Psoas muscle (tissue), 8 donors: ENCODE results near the gene BID. TPM values are rescaled to one million over a fixed set of nuclear protein-coding genes. Genes with fewer than 3 reads are reported as not detected.
"Not testable (repeated sequence)": the region's sequence is repeated elsewhere in the genome, so short reads cannot be mapped to it uniquely, and the experiment has no call there.

ENCODE experiments used
- ATAC-seq, 4 donors: fragments of 200-7000 bp; cut with Tn5 transposase; one replicate each; pipeline ENCODE4 v1.9.1; 2020; ENCODE audit warnings: moderate library complexity in 3 of 4, mild to moderate bottlenecking in 2 of 4
- DNase-seq, 2 donors: peaks; one replicate each; pipeline ENCODE4 v3.0.0-alpha.2; 2020
- H3K27ac ChIP-seq: fragments of 200-600 bp; one replicate; pipeline ENCODE4 v1.8.0; 2022
- H3K27me3 ChIP-seq, 3 donors: fragments of 200-600 bp in 1 of 3; one replicate each; pipeline versions ENCODE4 v1.6.1 to v1.8.0; 2013 to 2022; ENCODE audit warnings: low read length in 2 of 3, mild to moderate bottlenecking in 2 of 3, moderate library complexity in 1 of 3; ENCODE audit not compliant: insufficient read depth in 3 of 3
- H3K36me3 ChIP-seq, 2 donors: fragments of 200-600 bp in 1 of 2; one replicate each; pipeline versions ENCODE4 v1.6.1 to v1.8.0; 2013 to 2022; ENCODE audit warnings: low read depth in 1 of 2, mild to moderate bottlenecking in 1 of 2, moderate library complexity in 1 of 2; ENCODE audit not compliant: insufficient read depth in 1 of 2
- H3K4me1 ChIP-seq: fragments of 200-600 bp; one replicate; pipeline ENCODE4 v1.8.0; 2022
- H3K4me3 ChIP-seq: fragments of 200-600 bp; one replicate; pipeline ENCODE4 v1.8.0; 2022; ENCODE audit warnings: mild to moderate bottlenecking
- H3K9me3 ChIP-seq: fragments of 200-600 bp; one replicate; pipeline ENCODE4 v1.8.0; 2022
- WGBS, 3 donors: extraction: QIAGEN DNeasy Blood & Tissue Kit; methylation state at CpG; one replicate each; pipeline versions ENCODE4 v1.1.6 to v1.1.7; 2013; 5-methylcytosine and 5-hydroxymethylcytosine counted together
- intact Hi-C, 2 donors: fragments of 100-400 bp; cut with DNase I; formaldehyde crosslinking; loops; one replicate each; pipeline versions ENCODE4 v1.11.0 to v1.14.2; 2022
- polyA plus RNA-seq, 3 donors: library from polyadenylated mRNA; stranded (reverse); fragments of 200-250 nt; gene quantifications; one replicate each; pipeline ENCODE4 v1.2.3, GENCODE V29; 2013
- total RNA-seq, 4 donors: library from RNA; stranded (reverse); fragmentation: NEBNext Ultra II Directional in 2 of 4; extraction: Animal tissue kit (Norgen Biotek cat#: 25700) in 2 of 4; gene quantifications; one replicate each; pipeline versions ENCODE4 v1.2.1 to v1.2.4, GENCODE V29; 2021 to 2023
- TF ChIP-seq, protein P1 (sequence below): fragments of 200-600 bp; IDR thresholded peaks from one replicate; pipeline ENCODE4 v1.8.0; 2022; ENCODE audit warnings: antibody characterized with exemption
- donor health status: healthy with polysubstance abuse.
- donor health status: DM: no; HTN: no; CAD: no; lungs with moderate emphysema.
- donor health status: Bipolar disorder and iron deficiency.
- donor health status: healthy.
- donor health status: DM: yes; HTN: yes; CAD: no.
- donor health status: DM: no; HTN: no; CAD: no.
- donor health status: DM: no; HTN: no; CAD: no.
- donor health status: DM: yes; HTN: yes; CAD: no.

The BID gene
- total and polyA plus RNA-seq, 7 donors = 5.6 to 27.4 (median 9.9) TPM

DNA sequence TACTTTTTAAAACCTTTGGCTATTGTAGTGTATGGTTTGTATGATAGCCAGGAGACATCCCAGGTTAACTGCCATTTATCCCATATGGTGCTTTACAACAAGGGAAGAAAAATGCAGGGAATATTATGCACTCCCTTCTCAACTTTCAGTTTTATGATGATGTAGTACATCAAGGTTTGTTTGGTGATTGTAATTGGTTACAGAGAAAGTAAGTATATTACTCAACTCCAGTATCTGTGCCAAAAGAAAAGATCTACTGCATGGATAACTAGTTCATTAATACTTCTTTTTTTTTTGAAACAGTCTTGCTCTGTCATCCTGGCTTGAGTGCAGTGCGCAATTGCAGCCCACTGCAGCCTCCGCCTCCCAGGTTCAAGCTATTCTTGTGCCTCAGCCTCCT lies 70.5 kb downstream of the BID start:
- H3K27ac ChIP-seq = no peak overlapping the region
- ATAC-seq (no peak), DNase-seq (no peak)
- H3K9me3 ChIP-seq = no peaks in the 10 kb centered on the region
- intact Hi-C loops = no loop called here
- H3K27me3 ChIP-seq = no peaks in the 10 kb centered on the region
- H3K4me3 ChIP-seq = no peak overlapping the region
- peaks cover 3% of the 10 kb centered on the region for H3K4me1 ChIP-seq
- TF ChIP-seq, protein P1, sequence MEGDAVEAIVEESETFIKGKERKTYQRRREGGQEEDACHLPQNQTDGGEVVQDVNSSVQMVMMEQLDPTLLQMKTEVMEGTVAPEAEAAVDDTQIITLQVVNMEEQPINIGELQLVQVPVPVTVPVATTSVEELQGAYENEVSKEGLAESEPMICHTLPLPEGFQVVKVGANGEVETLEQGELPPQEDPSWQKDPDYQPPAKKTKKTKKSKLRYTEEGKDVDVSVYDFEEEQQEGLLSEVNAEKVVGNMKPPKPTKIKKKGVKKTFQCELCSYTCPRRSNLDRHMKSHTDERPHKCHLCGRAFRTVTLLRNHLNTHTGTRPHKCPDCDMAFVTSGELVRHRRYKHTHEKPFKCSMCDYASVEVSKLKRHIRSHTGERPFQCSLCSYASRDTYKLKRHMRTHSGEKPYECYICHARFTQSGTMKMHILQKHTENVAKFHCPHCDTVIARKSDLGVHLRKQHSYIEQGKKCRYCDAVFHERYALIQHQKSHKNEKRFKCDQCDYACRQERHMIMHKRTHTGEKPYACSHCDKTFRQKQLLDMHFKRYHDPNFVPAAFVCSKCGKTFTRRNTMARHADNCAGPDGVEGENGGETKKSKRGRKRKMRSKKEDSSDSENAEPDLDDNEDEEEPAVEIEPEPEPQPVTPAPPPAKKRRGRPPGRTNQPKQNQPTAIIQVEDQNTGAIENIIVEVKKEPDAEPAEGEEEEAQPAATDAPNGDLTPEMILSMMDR = no peak
- WGBS, 3 donors = 97 to 100% (median 100%) methylated on average over 2 of the region's 2 CpGs
- H3K36me3 ChIP-seq = peaks cover 0 to 70% of the 10 kb centered on the region in 2 donors

DNA sequence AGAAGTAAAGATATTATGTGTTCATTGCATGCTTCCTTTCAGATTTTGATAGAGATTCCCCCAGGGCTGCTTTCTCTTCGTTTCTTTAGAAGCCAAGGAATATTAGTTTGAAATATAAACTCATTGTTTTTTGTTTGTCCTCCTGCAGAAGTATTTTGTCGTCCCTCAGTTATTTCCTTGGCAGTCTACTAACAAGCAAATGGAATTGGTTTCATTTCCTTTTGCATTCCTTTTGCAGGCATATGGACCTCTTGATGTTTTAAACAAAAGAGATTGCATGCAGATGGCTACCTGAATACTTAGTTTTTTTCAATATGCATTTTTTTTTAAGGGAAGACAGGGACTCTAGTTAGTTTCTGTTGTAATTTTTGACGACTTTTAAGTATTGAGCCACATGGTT lies 73.5 kb downstream of the BID start:
- no peaks in the 10 kb centered on the region for H3K4me1 ChIP-seq
- WGBS, 3 donors = 22 to 28% (median 23%) methylated on average over 3 of the region's 3 CpGs
- no peak overlapping the region for H3K27ac ChIP-seq
- no peak for DNase-seq
- no peak overlapping the region for H3K4me3 ChIP-seq
- H3K27me3 ChIP-seq = no peaks in the 10 kb centered on the region
- no peaks in the 10 kb centered on the region for H3K9me3 ChIP-seq
- intact Hi-C loops = no loop called here
- ATAC-seq = no peak
- H3K36me3 ChIP-seq = peaks cover 0 to 52% of the 10 kb centered on the region in 2 donors
- TF ChIP-seq, protein P1 = no peak

DNA sequence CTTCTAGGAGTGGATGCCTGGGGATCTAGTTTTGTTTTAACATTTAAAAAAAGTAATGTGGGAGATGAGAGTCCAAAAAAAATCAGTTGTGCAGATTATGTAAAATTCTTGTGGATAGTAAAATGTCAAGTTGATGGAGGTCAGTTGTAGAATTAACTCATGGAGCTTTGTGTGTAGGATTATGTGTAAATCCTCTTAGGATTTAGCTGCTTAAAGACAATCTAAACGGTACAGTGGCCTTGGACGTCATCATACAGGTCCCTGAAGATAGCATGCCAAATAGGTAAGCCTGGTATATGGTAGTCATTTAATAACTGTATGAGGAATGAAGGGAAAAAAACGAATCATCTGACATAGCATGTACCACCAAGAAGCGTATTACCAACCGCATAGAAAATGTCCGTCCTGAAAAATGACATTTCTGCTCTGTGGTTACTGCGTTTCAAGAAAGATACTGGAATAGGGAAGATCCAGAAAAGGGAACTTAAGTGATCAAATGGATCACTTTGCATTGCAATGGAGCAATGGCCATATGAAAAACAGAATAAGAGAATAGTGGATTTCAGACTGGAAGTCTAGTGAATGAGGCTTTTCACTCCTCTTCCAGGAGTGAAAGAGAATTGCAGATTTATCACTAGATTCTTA lies 74.5 kb downstream of the BID start:
- ATAC-seq (no peak), DNase-seq (no peak)
- 81 to 83% (median 82%) methylated on average over 7 of the region's 7 CpGs for WGBS, 3 donors
- intact Hi-C loops = no loop called here
- H3K4me1 ChIP-seq = no peaks in the 10 kb centered on the region
- TF ChIP-seq, protein P1 = no peak
- H3K36me3 ChIP-seq = peaks cover 0 to 52% of the 10 kb centered on the region in 2 donors
- no peaks in the 10 kb centered on the region for H3K9me3 ChIP-seq
- no peak overlapping the region for H3K4me3 ChIP-seq
- no peak overlapping the region for H3K27ac ChIP-seq
- H3K27me3 ChIP-seq = no peaks in the 10 kb centered on the region

DNA sequence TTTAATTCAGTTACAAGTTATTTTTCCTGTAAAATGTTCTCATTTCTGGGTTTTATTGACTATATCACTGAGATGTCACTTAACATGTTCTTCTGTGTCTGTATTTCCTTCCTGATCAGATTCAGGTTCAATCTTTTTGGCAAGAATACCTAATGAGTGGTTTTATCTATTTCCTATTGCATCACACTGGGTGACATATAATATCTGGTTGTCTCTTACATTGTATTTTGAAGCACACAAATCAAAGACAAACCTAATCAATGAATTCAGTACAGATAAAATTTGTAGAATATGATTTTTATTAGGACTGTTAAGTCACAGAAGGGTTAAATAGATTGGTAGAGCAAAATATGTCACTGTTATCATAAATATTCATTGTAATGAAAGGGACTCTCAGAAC lies 75.3 kb downstream of the BID start:
- peaks cover 0 to 50% of the 10 kb centered on the region in 2 donors for H3K36me3 ChIP-seq
- no peaks in the 10 kb centered on the region for H3K4me1 ChIP-seq
- ATAC-seq (no peak), DNase-seq (no peak)
- H3K4me3 ChIP-seq = no peak overlapping the region
- intact Hi-C loops = no loop called here
- no peaks in the 10 kb centered on the region for H3K9me3 ChIP-seq
- H3K27ac ChIP-seq = no peak overlapping the region
- TF ChIP-seq, protein P1 = no peak
- H3K27me3 ChIP-seq = no peaks in the 10 kb centered on the region

DNA sequence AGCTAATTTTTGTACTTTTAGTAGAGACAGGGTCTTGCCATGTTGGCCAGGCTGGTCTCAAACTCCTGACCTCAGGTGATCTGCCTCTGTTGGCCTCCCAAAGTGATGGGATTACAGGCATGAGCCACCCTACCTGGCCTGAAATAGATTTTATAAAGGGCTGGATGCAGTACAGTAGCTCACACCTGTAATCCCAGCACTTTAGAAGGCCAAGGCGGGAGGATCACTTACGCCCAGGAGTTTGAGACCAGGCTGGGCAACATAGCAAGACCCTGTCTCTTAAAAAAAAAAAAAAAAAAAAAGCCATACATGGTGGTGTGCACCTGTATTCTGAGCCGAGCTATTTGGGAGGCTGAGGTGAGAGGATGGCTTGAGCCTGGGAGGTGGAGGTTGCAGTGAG lies 76.0 kb downstream of the BID start:
- DNase-seq, H3K4me3 ChIP-seq, intact Hi-C loops, H3K27ac ChIP-seq, ATAC-seq, H3K4me1 ChIP-seq, H3K27me3 ChIP-seq, H3K9me3 ChIP-seq: not testable (repeated sequence)
- peaks cover 0 to 43% of the 10 kb centered on the region in 2 donors for H3K36me3 ChIP-seq
- 96 to 99% (median 98%) methylated on average over 3 of the region's 3 CpGs for WGBS, 3 donors

DNA sequence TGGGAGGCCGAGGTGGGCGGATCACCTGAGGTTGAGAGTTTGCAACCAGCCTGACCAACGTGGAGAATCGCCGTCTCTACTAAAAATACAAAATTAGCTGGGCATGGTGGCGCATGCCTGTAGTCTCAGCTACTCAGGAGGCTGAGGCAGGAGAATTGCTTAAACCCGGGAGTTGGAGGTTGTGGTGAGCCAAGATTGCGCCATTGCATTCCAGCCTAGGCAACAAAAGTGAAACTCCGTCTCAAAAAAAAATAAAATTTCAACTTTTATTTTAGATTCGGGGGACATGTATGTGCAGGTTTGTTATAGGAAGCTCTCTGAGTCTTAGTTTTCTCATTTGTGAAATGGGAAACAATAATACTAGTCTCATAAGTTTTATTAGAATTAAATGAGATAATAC lies 77.1 kb downstream of the BID start:
- H3K36me3 ChIP-seq = peaks cover 1 to 35% of the 10 kb centered on the region in 2 donors
- H3K4me1 ChIP-seq, ATAC-seq, H3K27ac ChIP-seq, intact Hi-C loops, DNase-seq, H3K4me3 ChIP-seq, H3K9me3 ChIP-seq, H3K27me3 ChIP-seq: not testable (repeated sequence)
- WGBS, 3 donors = 89 to 93% (median 91%) methylated on average over 10 of the region's 10 CpGs
